BE2C (cell line): Measurements from ENCODE around the gene DCANP1.

ENCODE experiments used
- DNase-seq: peaks from one replicate; pipeline ENCODE4 v3.0.0-alpha.2; 2020
- H3K27me3 ChIP-seq: fragments of 250-450 bp; sonication (Bioruptor Pico); 2 replicates; pipeline ENCODE4 v1.5.1; 2020; ENCODE audit warnings: mild to moderate bottlenecking
- H3K36me3 ChIP-seq: fragments of 250-450 bp; sonication (Bioruptor Pico); 2 replicates; pipeline ENCODE4 v1.5.1; 2020; ENCODE audit warnings: mild to moderate bottlenecking
- H3K4me1 ChIP-seq: fragments of 250-450 bp; sonication (Bioruptor Pico); 2 replicates; pipeline ENCODE4 v1.5.1; 2020
- H3K4me3 ChIP-seq: 2 replicates; pipeline ENCODE4 v1.5.1; 2011; ENCODE audit warnings: low read depth, low read length
- H3K9me3 ChIP-seq: fragments of 250-450 bp; sonication (Bioruptor Pico); 2 replicates; pipeline ENCODE4 v1.5.1; 2020
- TF ChIP-seq, protein P1 (sequence below): IDR thresholded peaks from 2 replicates; pipeline ENCODE4 v1.5.1; 2012; ENCODE audit warnings: mild to moderate bottlenecking, low read depth, low read length

Gene DCANP1

GRCh38 chr5:135491552-135492318, 44.6 kb upstream of the DCANP1 start:
- no peaks in the 10 kb centered on the region for H3K9me3 ChIP-seq
- no peaks in the 10 kb centered on the region; the same call in 1 of the 2 replicates for H3K27me3 ChIP-seq
- 0 out of 2 replicates have a peak overlapping the region, but pooled peaks have one; percentile 10 for H3K4me3 ChIP-seq
- DNase-seq: peak; percentile 27
- no peaks in the 10 kb centered on the region for H3K36me3 ChIP-seq
- TF ChIP-seq, protein P1, sequence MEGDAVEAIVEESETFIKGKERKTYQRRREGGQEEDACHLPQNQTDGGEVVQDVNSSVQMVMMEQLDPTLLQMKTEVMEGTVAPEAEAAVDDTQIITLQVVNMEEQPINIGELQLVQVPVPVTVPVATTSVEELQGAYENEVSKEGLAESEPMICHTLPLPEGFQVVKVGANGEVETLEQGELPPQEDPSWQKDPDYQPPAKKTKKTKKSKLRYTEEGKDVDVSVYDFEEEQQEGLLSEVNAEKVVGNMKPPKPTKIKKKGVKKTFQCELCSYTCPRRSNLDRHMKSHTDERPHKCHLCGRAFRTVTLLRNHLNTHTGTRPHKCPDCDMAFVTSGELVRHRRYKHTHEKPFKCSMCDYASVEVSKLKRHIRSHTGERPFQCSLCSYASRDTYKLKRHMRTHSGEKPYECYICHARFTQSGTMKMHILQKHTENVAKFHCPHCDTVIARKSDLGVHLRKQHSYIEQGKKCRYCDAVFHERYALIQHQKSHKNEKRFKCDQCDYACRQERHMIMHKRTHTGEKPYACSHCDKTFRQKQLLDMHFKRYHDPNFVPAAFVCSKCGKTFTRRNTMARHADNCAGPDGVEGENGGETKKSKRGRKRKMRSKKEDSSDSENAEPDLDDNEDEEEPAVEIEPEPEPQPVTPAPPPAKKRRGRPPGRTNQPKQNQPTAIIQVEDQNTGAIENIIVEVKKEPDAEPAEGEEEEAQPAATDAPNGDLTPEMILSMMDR: no peak
- peaks cover 4% of the 10 kb centered on the region for H3K4me1 ChIP-seq

DNA sequence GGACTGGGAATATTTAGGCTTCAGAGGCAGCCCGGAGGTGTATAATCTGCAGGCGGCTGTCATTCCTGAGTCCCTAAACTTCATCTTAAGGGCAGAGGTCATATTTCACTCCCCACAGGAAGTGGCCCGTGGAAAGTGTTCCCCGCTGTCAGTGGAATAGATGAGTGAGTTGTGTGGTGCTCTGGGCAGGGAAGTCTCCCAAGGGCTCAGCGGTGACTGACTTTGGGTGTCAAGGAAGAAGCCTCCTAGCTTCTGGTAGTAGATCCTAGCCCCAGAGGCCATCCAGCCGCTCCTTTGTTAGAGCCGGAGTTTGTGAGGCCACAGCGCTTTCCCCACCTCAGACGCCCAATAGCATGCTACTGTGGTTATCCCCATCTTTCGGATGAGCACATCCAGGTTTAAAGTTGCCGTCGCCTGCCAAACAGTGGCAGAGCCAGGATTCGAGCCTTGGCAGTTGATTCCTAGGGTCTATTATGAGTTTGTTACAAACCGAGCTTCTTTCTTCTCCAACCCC, 43.9 kb upstream of the DCANP1 start:
- Histone ChIP-seq H3K4me1 (peaks cover 4% of the 10 kb centered on the region), H3K36me3 (no peaks in the 10 kb centered on the region), H3K9me3 (no peaks in the 10 kb centered on the region), H3K4me3 (0 out of 2 replicates have a peak overlapping the region, but pooled peaks have one; percentile 10), H3K27me3 (no peaks in the 10 kb centered on the region; the same call in 1 of the 2 replicates)
- DNase-seq: no peak
- TF ChIP-seq, protein P1: no peak

- Histone ChIP-seq H3K9me3 (no peaks in the 10 kb centered on the region), H3K4me1 (peaks cover 4% of the 10 kb centered on the region), H3K27me3 (no peaks in the 10 kb centered on the region; the same call in 1 of the 2 replicates), H3K36me3 (no peaks in the 10 kb centered on the region), H3K4me3 (no peak overlapping the region)
- TF ChIP-seq, protein P1: no peak
- no peak for DNase-seq
Observed at GRCh38 chr5:135490245-135491037, 43.3 kb upstream of the DCANP1 start.

DNA sequence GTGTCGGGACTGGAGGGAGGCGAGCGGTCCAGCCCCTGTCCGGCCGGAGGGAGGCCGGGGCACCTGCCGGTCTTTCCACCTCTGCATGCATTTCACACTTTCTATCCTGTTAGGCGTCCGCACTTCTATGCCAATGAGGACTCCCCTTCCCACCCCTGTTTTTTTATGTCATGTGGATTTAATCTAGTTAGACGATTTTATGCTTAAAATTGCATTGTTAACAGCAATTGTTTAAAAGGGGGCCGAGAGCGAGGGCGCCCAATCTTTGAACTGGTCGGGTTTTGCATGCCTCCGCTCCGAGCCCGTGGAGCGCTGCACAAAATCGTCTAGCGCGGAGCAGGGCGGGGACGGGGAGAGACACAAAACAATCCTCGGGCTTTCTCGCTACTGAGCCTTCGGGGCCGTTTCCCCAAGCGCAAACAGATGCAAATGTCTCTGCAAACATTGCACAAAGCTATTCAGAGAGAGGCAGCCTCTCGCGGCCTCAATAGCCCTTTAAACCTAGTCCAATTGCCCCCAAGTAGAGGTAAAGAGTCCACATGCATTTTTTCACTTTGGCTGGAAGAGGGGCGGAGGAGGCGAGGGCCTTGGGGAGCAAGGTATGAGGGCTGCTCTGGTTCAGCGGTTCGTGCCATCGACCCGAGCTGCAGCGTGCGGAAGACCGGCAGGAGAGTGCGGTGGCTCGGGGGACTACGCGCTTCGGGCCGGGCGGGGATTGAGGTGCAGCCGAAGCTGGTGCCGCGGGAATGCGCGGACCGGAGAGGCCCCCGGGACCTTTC, 42.5 kb upstream of the DCANP1 start:
- no peaks in the 10 kb centered on the region for H3K9me3 ChIP-seq
- H3K27me3 ChIP-seq: no peaks in the 10 kb centered on the region; the same call in 1 of the 2 replicates
- DNase-seq: no peak
- TF ChIP-seq, protein P1: no peak
- H3K36me3 ChIP-seq: no peaks in the 10 kb centered on the region
- H3K4me3 ChIP-seq: no peak overlapping the region
- peaks cover 4% of the 10 kb centered on the region for H3K4me1 ChIP-seq

GRCh38 chr5:135488727-135489465, 41.7 kb upstream of the DCANP1 start:
- no peaks in the 10 kb centered on the region; the same call in 1 of the 2 replicates for H3K27me3 ChIP-seq
- H3K9me3 ChIP-seq: no peaks in the 10 kb centered on the region
- peak overlapping the region; percentile 53 for H3K4me3 ChIP-seq
- TF ChIP-seq, protein P1: no peak
- H3K36me3 ChIP-seq: no peaks in the 10 kb centered on the region
- peaks cover 4% of the 10 kb centered on the region for H3K4me1 ChIP-seq
- DNase-seq: peak; percentile 77
